Stomach (tissue), 4 donors: Measurements from ENCODE around the gene LTF.

Experiments
- POLR2A ChIP-seq, 4 donors: fragments of 450-650 bp; IDR thresholded peaks; one replicate each; pipeline ENCODE4 v1.6.1; 2016; ENCODE audit warnings: antibody characterized with exemption in 4 of 4, control low read depth in 2 of 4, mild to moderate bottlenecking in 1 of 4, moderate library complexity in 1 of 4
- POLR2AphosphoS5 ChIP-seq, 3 donors: sonication (generic); formaldehyde crosslinking; IDR thresholded peaks; one replicate each; pipeline ENCODE4 v1.6.1; 2016; ENCODE audit warnings: antibody characterized with exemption in 3 of 3
- TF ChIP-seq, protein P1 (sequence below), 7 experiments: fragments of 450-650 bp in 4 of 7; fragments of 200-600 bp in 3 of 7; sonication (generic) in 3 of 7; IDR thresholded peaks; one replicate each; pipeline ENCODE4 v1.5.1; 2016 to 2019; ENCODE audit warnings: antibody characterized with exemption in 7 of 7, control low read depth in 2 of 7, mild to moderate bottlenecking in 1 of 7

- no peak for TF ChIP-seq POLR2A (IDR thresholded peaks at IDR 0.05)
- TF ChIP-seq POLR2AphosphoS5 (IDR thresholded peaks at IDR 0.05): no peak
- TF ChIP-seq, protein P1, sequence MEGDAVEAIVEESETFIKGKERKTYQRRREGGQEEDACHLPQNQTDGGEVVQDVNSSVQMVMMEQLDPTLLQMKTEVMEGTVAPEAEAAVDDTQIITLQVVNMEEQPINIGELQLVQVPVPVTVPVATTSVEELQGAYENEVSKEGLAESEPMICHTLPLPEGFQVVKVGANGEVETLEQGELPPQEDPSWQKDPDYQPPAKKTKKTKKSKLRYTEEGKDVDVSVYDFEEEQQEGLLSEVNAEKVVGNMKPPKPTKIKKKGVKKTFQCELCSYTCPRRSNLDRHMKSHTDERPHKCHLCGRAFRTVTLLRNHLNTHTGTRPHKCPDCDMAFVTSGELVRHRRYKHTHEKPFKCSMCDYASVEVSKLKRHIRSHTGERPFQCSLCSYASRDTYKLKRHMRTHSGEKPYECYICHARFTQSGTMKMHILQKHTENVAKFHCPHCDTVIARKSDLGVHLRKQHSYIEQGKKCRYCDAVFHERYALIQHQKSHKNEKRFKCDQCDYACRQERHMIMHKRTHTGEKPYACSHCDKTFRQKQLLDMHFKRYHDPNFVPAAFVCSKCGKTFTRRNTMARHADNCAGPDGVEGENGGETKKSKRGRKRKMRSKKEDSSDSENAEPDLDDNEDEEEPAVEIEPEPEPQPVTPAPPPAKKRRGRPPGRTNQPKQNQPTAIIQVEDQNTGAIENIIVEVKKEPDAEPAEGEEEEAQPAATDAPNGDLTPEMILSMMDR (IDR thresholded peaks at IDR 0.05): no peak
These were observed 50.8 kb downstream of the LTF start for GRCh38 chr3:46413951-46414350.
